NCI-H128 (cell line): Measurements from ENCODE around the gene P2RY10.
"Not testable (repeated sequence)": the region's sequence is repeated elsewhere in the genome, so short reads cannot be mapped to it uniquely, and the experiment has no call there.

Experiments
- DNase-seq: peaks from one replicate; lab custom pipeline; 2025; ENCODE audit not compliant: unreplicated experiment; lab: John Stamatoyannopoulos, UW

The P2RY10 gene, protein sequence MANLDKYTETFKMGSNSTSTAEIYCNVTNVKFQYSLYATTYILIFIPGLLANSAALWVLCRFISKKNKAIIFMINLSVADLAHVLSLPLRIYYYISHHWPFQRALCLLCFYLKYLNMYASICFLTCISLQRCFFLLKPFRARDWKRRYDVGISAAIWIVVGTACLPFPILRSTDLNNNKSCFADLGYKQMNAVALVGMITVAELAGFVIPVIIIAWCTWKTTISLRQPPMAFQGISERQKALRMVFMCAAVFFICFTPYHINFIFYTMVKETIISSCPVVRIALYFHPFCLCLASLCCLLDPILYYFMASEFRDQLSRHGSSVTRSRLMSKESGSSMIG

DNA sequence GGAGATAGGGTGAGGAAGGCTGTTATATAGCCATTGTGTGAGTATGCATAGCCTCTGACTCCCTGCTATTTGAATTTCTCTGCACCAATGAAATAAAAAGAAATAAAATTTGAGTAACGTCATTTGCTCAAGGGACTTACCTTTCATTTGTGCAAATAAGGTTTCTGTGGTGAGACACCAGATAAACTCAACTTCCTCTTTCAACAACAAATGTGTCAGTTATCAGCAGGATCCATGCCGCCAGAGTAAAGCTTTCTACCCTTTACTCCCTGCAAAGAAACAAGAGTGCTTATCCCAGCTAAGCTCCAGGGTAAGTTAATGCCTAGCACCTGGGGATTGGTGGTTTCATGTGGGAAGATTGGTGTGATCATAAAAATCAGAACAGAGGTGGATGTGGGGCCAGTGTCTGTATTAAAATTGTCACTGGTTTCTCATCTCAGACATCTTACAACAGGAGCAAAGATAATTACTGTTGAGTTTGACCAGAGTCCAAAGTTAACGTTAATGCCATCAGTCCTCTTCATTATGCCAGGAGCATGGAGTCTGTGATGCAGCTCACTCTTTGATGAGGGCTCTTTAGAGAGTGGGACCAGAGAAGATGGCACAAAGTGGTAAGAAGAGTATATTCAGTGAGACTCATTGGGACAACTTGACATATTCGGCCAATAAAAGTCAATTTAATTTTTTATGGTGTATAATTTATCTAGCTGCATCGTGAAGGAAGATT is at the start of gene P2RY10:
P2RY10 (plus strand) TSS at position 206 of the 727 bp plus-strand sequence. CDS start 15,130 bp downstream, outside the sequence.
- DNase-seq = no peak

DNA sequence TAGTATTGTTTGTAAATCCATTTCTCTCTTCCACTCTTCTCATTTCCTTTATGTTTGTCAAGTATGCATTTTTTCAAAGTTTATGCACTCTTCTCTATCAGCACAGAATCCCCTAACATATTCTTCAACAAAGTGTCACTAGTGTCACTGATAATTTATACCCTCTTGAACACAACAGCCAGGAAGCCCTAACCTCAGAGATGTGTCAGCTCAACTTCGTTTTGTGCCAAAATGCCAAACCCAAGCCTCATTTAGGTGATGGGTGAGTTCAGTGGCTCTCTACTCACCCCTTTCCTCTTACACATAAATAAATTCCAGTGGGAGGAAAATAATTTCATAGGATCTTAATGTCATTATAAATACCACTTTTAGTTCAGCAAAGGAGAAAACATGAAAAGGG is 22.4 kb upstream of the P2RY10 start:
- no peak for DNase-seq

DNA sequence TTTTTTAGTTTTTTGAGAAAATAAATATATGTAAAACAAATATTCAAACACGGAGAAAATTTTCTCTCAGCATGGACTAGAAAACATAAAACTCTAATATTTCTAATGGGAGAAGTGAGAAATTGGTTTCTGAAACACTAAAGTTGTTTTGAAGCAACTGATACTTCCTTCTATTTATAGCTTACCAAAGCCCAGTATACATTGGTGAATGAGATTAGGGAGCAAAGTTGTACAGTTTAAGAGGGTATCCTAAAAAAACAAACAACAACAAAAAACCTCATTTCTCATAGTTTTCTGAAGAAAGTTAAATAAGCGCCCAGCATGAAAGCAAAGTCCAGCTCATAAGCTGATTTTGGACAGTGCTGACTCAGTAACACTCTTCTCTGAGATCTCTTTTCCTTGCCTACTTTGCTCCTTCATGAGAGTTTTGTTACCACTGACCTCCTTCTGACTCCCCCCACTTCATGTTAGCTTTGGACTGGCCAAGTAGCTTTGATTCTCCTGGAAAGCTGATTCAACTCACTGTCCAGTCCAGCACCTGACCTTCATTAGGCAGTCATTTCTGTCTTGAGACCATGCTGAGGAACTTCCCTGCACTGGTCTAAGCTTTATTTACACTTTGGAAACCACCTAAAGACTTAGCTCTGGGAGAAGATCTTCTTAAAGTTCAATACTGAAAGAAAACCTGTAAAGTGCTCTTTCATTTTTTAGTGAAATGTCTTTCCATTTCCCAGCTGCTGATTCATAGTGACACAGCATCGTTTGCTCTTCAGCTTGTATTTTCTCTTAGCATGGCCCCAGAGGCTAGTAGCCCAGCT is 21.8 kb upstream of the P2RY10 start:
- DNase-seq = no peak

DNA sequence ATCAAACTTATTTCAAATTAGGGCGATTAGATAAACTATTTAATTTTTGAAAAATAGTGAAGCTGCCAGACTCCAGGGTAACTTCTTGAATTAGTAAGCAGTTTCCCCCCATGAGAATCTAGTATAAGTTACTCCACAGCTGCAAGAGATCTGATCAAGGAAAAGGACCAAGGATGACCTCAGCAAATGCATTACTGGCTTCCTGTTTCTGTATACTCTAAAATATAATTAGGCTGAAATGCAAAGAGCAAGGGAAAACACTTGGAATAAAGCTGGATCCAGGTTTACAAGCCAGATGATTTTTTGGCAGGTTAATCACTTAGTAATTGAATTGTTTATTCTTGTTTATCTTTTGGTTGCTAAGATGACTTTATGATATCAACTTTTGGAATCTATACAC is 13.4 kb upstream of the P2RY10 start:
- no peak for DNase-seq

DNA sequence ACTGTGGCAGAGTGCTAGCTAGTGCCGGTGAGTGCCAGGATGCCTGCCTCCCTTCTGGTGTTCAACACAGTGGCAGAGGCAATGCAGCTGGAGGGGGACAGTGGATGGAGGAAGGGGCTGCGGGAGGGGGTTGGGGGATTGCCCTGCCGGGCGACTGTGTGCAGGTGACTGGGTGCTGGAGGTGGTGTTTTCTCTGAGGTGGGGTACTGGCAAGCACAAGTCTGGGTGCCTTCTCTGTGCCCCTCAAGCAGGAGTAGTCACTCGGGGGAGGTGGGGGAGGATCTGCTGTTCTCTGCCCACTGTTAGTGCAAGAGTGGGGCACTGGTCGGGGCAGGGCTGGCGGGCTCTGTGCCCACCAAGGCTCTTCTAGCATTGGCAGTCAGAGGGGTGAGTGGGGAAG is 10.3 kb upstream of the P2RY10 start:
- no peak for DNase-seq

DNA sequence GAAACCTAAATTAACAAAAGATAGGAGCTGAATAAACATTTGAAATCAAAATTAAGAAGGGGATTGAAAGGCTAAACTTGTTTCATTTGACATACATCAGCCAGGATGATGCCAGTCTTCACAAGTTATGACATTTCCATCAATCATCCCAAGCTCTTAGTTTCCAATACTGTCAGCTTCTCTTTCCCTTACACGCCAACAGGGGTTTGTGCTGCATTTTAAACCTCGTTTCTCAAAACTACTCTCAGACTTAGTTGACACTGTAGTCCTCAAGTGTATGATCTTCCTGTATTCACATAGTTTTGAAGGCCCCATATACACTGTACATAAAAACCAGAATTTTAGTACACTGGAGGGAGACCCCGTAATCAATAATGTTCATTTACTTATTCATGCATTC is 840 bp upstream of the P2RY10 start:
- no peak for DNase-seq

DNA sequence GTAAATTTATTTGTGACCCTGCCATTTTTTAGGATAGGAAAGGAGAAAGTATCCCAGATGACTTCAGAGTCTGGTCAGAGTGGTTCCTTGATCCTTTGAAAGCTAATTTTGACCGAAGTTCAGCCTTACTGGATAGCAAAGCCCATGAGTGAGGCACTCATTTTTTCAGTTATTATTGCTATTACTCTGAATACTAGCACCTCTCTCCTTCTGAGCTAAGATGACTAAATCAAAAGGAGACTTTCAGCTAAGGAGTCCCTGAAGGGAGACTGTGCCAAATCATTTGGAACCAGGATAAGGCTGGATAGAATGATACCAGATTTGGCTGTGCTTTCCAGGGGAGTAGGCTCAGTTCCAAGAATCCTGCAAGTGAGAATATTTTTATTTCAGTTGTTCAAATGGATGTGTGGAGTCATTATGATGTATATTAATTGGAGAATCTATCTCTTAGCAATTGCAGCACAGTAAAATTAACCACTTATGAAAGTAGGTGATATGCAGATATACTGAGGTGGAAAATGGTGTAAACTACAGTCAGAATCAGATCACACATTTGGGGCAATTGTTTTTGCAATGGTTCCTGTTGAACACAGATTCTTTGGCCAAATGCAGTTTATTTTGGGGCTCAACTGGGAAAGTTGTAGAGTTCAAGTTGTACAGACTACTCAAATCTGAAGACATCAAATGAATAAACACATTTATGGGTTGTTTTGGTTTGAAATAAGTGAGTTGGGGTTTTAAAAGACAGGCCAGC is 1.2 kb downstream of the P2RY10 start:
- no peak for DNase-seq

DNA sequence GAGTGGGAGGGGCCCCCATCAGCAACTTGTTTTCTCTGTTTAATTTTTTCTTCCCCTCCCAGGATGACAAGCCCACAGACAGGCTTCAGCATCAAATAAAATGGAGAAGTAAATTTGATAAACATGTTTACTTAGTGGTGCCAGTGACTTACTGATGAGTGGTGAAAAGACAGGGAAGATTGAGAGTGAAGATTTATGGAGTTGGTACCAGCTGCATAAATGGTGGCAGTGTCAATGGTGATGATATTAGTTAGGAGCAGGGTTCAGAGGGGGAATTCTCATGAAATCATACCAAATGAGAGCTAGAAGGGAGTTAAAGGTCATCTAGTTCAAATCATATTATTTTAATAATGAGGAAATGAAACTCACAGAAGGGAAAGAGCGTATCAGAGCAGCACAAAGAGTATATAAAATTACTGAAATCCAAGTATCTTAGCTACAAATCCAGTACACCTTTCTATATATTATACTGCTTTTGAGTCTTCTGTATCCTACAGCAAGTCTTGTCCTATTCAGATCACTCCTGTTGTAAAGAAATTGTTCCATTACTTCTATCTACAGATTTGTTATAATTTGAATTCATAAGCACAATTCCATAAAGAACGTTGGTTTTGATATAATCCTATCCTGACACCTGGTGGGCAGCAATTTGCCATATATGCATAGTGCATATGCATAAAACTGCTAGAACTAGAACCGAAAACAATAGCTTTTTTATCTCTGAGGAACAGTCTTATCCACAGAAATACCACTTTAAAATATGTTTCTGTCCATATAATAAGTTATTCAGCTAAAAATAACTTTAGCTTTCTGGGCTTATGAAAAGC is 5.0 kb downstream of the P2RY10 start:
- DNase-seq = no peak

DNA sequence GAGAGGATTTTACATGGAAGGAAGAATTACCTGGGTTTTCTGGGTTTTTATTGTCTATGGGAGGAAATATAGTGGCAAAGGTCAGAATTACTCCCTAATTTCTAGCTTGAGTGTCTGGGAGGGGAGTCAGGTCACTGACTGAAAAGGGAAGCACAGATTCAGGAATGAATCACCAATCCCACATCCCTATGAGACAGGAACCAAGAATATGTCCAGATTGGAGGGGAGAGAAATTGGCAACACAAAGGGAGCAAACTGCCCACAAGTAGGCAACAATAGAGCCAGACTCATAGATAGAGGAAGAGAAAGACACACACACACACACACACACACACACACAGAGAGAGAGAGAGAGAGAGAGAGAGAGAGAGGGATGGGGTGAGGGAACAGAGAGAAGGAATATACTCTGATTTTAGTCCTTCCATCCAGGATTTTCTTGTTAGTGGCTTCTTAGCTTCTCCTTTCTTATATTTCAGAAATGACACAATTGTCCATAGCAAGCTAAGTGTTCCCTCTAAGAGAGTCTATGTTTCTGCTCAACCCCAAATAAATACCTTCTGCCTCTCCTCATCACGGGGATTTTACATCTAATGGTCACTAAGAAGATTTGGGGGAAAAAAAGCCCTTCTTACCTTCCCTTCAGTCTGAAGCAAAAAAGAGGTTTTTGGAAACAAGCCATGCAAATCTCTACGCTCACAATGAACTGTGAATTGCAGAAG is 12.0 kb downstream of the P2RY10 start:
- DNase-seq = no peak

DNA sequence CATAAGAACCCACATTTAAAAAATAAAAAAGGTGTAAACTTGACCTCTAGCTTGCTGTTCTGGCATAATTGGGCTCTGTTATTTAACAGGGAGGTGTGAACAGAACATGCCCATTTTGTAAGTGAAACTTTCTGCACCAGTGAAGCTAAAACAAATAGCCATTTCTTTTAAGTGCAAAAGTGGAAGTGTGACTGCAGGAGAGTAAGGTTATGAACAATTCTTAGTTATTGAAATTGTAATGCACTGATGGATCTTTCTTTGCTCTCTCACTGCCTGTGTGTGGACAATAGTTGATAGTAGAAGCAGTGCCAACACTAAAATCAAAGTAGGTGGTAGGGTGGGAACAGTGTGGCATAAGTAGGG is 12.6 kb downstream of the P2RY10 start:
- no peak for DNase-seq

DNA sequence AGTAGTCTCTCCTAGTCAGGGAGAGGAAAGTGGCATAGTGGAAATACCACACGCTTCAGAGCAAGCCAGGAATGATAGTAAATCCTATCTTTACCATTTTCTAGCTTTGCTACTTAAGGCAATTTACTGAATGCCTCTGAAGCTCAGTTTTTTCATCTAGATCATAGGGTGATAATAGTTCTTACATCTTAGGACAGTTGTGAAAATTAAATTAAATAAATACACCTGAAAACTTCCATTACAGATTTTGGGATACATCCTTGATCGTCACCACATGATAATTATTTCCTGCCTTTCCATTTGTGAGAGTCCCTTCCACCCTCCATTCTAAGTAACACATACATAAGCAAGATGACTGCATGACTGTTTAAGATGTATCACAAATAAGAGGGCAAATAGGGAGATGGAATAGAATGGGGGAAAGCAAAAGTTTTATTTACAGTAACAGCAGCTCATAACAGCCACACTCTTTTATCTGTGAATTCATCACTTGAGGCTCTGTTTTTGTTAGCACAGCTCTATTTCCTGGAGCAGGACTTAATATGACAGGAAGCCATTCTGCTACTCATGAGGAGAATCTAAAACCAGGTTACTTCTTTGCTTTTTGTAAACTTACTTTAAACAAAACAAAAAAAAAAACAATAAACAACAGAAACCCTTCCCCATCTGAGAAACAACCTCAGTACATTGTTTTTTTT is 13.4 kb downstream of the P2RY10 start:
- DNase-seq = no peak

DNA sequence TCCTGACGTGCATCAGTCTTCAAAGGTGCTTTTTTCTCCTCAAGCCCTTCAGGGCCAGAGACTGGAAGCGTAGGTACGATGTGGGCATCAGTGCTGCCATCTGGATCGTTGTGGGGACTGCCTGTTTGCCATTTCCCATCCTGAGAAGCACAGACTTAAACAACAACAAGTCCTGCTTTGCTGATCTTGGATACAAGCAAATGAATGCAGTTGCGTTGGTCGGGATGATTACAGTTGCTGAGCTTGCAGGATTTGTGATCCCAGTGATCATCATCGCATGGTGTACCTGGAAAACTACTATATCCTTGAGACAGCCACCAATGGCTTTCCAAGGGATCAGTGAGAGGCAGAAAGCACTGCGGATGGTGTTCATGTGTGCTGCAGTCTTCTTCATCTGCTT is 15.7 kb downstream of the P2RY10 start:
- no peak for DNase-seq

DNA sequence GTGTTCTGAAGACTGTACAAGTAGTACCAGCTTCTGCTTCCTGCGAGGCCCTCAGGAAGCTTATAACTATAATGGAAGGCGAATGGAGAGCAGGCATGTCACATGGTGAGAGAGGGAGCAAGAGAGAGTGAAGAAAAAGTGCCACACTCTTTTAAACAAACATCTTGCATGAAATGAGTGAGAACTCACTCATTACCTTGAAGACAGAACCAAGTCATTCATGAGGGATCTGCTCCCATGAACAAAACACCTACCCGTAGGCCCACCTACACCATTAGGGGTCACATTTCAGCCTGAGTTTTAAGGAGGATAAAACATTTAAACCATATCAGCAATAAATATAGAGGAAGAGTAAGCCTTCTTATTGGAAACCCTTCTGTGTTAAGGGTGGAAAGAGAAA is 19.4 kb downstream of the P2RY10 start:
- no peak for DNase-seq

DNA sequence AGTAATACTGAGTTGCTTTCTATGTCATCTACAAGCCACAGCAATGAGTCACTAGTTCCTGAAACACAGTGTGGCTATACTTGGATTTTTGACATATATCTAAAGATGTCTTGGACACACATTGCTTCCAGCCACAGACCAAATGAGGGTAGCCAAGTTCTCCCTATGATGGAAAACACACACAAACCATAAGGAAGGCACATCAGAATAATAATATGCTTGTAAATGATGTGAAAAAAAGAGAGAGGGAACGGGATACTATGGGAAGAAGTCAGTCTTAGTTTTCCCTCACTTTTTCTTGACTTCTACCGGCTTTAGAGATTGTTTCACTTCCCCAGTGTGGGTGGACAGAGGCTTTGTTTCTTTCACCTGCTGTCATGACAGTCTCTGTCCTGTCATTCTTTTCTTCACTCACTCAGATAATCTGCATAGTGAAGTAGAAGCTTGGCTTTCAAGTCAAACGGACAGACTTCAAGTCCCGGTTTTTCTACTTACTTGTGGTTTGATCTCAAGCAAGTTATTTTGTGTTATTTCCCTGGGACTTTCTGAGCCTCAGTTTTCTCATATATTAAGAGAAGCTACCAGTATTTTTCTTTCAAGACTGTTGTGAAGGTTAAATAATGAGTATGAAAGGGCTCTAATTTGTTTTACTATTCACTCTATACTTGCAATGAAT is 34.7 kb downstream of the P2RY10 start:
- no peak for DNase-seq

DNA sequence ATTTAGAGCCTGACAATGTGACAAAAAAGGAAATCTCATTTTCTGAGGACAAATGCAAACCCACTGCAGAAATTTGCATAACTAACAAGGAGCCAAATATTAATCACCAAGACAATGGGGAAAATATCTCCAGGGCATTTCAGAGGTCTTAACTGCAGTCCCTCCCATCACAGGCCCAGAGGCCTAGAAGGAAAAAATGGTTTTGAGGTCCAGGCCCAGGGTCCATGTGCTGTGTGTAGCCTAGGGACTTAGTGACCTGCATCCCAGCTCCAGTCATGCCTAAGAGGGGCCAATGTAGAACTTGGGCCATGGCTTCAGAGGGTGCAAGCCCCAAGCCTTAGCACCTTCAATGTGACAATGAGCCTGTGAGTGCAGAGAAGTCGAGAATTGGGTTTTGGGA is 44.2 kb downstream of the P2RY10 start:
- DNase-seq = no peak

DNA sequence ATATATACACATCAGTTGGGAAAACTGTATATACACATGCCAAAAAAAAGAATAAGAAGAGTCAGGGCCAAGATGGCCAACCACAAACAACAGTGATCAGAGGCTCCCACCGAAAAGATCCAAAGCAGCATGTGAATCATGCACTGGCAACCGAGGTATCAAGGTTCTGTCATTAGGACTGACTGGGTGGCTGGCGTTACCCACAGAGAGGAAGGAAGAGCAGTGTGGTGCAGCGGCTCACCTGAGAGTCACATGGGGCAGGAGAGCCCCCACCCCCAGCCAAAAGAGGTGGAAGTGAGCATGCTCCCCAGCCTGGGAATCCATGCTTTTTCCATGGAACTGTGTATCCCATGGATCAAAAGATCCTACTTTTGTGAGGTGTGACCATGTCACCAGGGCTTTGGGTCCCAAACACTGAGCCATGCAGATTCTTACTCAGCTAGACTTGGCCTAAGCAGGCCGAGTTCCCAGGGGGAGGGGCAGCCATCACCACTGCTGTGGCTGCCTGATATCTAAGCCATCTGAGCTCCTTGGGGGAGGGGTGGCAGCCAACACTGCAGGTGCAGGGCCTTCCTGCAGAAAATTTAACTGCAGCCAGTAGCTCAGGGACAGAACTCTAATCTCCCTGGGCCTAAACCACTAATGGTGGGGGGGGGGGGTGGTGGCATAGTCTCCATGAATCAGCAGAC is 52.8 kb downstream of the P2RY10 start:
- DNase-seq = no peak

DNA sequence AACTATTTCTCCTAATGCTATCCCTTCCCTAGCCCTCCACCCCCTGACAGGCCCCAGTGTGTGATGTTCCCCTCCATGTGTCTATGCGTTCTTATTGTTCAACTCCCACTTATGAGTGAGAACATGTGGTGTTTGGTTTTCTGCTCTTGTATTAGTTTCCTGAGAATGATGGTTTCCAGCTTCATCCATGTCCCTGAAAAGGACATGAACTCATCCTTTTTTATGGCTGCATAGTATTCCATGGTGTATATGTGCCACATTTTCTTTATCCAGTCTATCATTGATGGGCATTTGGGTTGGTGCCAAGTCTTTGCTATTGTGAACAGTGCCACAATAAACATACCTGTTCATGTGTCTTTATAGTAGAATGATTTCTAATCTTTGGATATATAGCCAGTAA is 62.3 kb downstream of the P2RY10 start:
- not testable (repeated sequence) for DNase-seq
